ENCODE data around the gene PPEF1. TPM values are rescaled to one million over a fixed set of nuclear protein-coding genes. Genes with fewer than 3 reads are reported as not detected.

PPEF1 gene
- total and polyA plus RNA-seq, 2 experiments from 2014 or later = 0.76 TPM; not detected in 1

GRCh38 chrX:18696653-18697052 is 10.8 kb upstream of the PPEF1 start (continued):
- no peak for TF ChIP-seq ZNF462 (CRISPR knock-in tag; IDR thresholded peaks at IDR 0.05)
- no peak for TF ChIP-seq STAT1 (IDR thresholded peaks at IDR 0.05; ENCODE audit: unreplicated experiment)

GRCh38 chrX:18698737-18699650 is 8.5 kb upstream of the PPEF1 start:
- H3K79me2 ChIP-seq (replicated peaks; ENCODE audit: insufficient read depth) = no peaks in the 10 kb centered on the region
- no peak overlapping the region for H2AFZ ChIP-seq
- H3K27me3 Mint-ChIP-seq (ENCODE audit: insufficient read depth, low read depth, poor library complexity) = no peaks in the 10 kb centered on the region
- TF ChIP-seq REST (IDR thresholded peaks at IDR 0.05; ENCODE audit: unreplicated experiment) (no peak), EZH2 (IDR thresholded peaks at IDR 0.05; ENCODE audit: low read depth, unreplicated experiment) (no peak), JUNB (IDR thresholded peaks at IDR 0.05; ENCODE audit: unreplicated experiment) (no peak), CTCF (conservative IDR thresholded peaks at IDR 0.05; ENCODE audit: low read depth in 2 of 2) (no peak), ZNF331 (CRISPR knock-in tag; IDR thresholded peaks at IDR 0.05; ENCODE audit: low read depth) (no peak), ETS1 (IDR thresholded peaks at IDR 0.05) (no peak), STAT1 (IDR thresholded peaks at IDR 0.05; ENCODE audit: unreplicated experiment) (no peak), ZNF114 (CRISPR knock-in tag; IDR thresholded peaks at IDR 0.05) (no peak), NANOG (IDR thresholded peaks at IDR 0.05; ENCODE audit: borderline replicate concordance) (no peak), CREB1 (CRISPR knock-in tag; IDR thresholded peaks at IDR 0.05; ENCODE audit: low read depth) (no peak), POLR2AphosphoS5 (IDR thresholded peaks at IDR 0.05; ENCODE audit: low read depth) (no peak)

More at GRCh38 chrX:18698737-18699650, 8.5 kb upstream of the PPEF1 start:
- Histone ChIP-seq H3K4me2 (no peak overlapping the region), H3K4me1 (ENCODE audit: insufficient read depth) (no peaks in the 10 kb centered on the region), H3K27ac (ENCODE audit: low read depth) (no peak overlapping the region), H3K36me3 (ENCODE audit: insufficient read depth) (no peaks in the 10 kb centered on the region), H4K20me1 (replicated peaks; ENCODE audit: insufficient read depth) (no peaks in the 10 kb centered on the region), H3K27me3 (ENCODE audit: insufficient read depth) (no peaks in the 10 kb centered on the region), H3K9me2 (ENCODE audit: insufficient read depth) (no peaks in the 10 kb centered on the region), H3F3A (replicated peaks; ENCODE audit: low read depth) (no peaks in the 10 kb centered on the region), H3K4me3 (no peak overlapping the region)
- H3K4me3 Mint-ChIP-seq = no peak overlapping the region
- no peak for ATAC-seq
- DNase-seq (ENCODE audit: low spot score) = no peak
- H3K36me3 Mint-ChIP-seq (ENCODE audit: low read depth) = no peaks in the 10 kb centered on the region
- peaks cover 11% of the 10 kb centered on the region for H3K4me1 Mint-ChIP-seq
- H3K27ac Mint-ChIP-seq = no peak overlapping the region
- peaks cover 6% of the 10 kb centered on the region; the same call in 2 of the 3 replicates for H3K9me3 Mint-ChIP-seq

All from GM23338 (cell line).